Thyroid gland (tissue), 4 donors: ENCODE measurements around the gene SCN4A. TPM values are rescaled to one million over a fixed set of nuclear protein-coding genes. Genes with fewer than 3 reads are reported as not detected.
A peak's percentile ranks its signal among the peaks of the same experiment; 100 is the strongest.

Experiments used
- DNase-seq, 2 donors: peaks; one replicate each; pipeline ENCODE4 v3.0.0-alpha.2; 2019
- H3K27ac ChIP-seq, 3 donors: fragments of 200-600 bp; sonication (generic); 1 replicate in 2 of 3; 2 replicates in 1 of 3; pipeline ENCODE4 v1.5.1; 2016 to 2019; ENCODE audit warnings: mild to moderate bottlenecking in 1 of 3, moderate library complexity in 1 of 3
- H3K27me3 ChIP-seq: fragments of 200-600 bp; sonication (generic); one replicate; pipeline ENCODE4 v1.5.1; 2019
- H3K36me3 ChIP-seq, 2 donors: fragments of 200-600 bp; sonication (generic); one replicate each; pipeline ENCODE4 v1.5.1; 2016 to 2019
- H3K4me1 ChIP-seq, 2 donors: fragments of 200-600 bp; sonication (generic); one replicate each; pipeline ENCODE4 v1.5.1; 2017 to 2019
- H3K4me3 ChIP-seq, 3 donors: fragments of 200-600 bp; sonication (generic); replicated peaks in 1 of 3; 1 replicate in 2 of 3; 2 replicates in 1 of 3; pipeline ENCODE4 v1.5.1; 2016; ENCODE audit warnings: mild to moderate bottlenecking in 1 of 3
- H3K9me3 ChIP-seq: fragments of 200-600 bp; sonication (generic); one replicate; pipeline ENCODE4 v1.5.1; 2017
- POLR2A ChIP-seq, 2 donors: fragments of 450-650 bp; IDR thresholded peaks; one replicate each; pipeline ENCODE4 v1.6.1; 2017; ENCODE audit warnings: antibody characterized with exemption in 2 of 2, mild to moderate bottlenecking in 2 of 2, moderate library complexity in 1 of 2
- WGBS, 2 donors: methylation state at CpG; one replicate each; pipeline ENCODE4 v1.1.5; 2017; 5-methylcytosine and 5-hydroxymethylcytosine counted together
- intact Hi-C: fragments of 100-400 bp; cut with DNase I; formaldehyde crosslinking; loops from one replicate; pipeline ENCODE4 v1.15.1; 2023
- total RNA-seq, 4 donors: library from RNA; depleted of rRNA; stranded (reverse); fragments of >200 nt; gene quantifications; one replicate each; pipeline ENCODE4 v1.2.3, GENCODE V29; 2016
- TF ChIP-seq, protein P1 (sequence below), 6 experiments: fragments of 200-600 bp in 3 of 6; fragments of 450-650 bp in 3 of 6; sonication (generic) in 3 of 6; IDR thresholded peaks; one replicate each; pipeline ENCODE4 v1.5.1; 2016 to 2019; ENCODE audit warnings: antibody characterized with exemption in 6 of 6, mild to moderate bottlenecking in 2 of 6, inconsistent platforms in 1 of 6, moderate library complexity in 1 of 6

Gene SCN4A
- total RNA-seq, 4 donors from 2014 or later, result 2.4 to 7.1 (median 4.0) TPM

DNA sequence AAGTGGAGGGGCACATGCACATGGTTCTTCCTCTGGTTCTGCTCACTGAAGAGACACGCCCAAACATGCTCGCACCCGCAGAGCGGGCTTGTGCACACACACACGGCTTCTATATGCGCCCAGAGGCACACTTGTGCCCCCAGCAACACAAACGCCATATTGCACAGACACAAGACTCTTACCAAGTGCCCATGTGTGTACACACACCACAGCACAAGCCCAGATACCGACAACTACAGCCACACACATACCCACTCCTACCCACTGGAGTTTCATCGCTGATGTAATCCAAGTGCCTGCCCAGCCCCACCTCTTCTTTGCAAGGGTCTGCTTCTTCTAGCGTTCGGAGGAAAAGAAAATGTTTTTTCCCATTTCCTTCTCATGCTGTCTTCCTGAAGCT lies 18.9 kb upstream of the SCN4A start:
- Histone ChIP-seq H3K4me1 (peaks cover 49 to 51% of the 10 kb centered on the region in 2 donors), H3K4me3 (no peak overlapping the region), H3K9me3 (no peaks in the 10 kb centered on the region), H3K27ac (no peak overlapping the region), H3K27me3 (no peaks in the 10 kb centered on the region), H3K36me3 (no peaks in the 10 kb centered on the region)
- TF ChIP-seq, protein P1, sequence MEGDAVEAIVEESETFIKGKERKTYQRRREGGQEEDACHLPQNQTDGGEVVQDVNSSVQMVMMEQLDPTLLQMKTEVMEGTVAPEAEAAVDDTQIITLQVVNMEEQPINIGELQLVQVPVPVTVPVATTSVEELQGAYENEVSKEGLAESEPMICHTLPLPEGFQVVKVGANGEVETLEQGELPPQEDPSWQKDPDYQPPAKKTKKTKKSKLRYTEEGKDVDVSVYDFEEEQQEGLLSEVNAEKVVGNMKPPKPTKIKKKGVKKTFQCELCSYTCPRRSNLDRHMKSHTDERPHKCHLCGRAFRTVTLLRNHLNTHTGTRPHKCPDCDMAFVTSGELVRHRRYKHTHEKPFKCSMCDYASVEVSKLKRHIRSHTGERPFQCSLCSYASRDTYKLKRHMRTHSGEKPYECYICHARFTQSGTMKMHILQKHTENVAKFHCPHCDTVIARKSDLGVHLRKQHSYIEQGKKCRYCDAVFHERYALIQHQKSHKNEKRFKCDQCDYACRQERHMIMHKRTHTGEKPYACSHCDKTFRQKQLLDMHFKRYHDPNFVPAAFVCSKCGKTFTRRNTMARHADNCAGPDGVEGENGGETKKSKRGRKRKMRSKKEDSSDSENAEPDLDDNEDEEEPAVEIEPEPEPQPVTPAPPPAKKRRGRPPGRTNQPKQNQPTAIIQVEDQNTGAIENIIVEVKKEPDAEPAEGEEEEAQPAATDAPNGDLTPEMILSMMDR (IDR thresholded peaks at IDR 0.05), result no peak
- TF ChIP-seq POLR2A (IDR thresholded peaks at IDR 0.05), result no peak
- DNase-seq, result no peak
- intact Hi-C loops, result no loop called here
- 90 to 93% methylated on average over 11 of the region's 11 CpGs for WGBS, 2 donors

DNA sequence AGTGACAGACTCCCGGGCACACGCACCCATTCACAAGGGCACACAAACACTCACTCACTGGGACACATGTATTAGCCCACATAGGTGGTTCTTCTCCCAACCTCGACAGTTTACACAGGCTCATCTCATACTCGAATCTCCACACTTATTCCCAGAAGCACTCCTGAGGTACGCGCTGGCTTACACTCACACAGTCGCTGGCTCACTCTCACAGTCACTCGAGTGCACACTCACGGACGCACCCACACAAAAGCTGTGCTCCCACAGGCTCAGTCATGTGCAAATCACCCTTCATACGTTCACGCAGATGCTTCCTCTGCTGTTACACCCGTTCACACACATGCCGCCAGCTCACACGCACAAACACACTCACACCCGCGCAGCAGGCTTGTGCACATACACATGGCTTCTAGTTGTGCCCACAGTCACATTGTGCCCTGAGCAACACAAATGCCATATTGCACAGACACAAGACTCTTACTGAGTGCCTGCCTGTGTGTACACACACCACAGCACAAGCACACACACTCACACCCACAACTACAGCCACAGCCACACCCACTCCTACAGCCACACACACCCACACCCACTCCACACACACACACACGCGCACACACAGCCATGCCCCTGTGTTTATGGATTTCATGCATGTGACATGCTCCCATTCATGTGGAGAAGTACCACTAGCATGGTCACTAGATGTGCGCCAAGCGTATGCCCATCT lies 17.1 kb upstream of the SCN4A start:
- intact Hi-C loops, result no loop called here
- H3K4me3 ChIP-seq, result no peak overlapping the region
- peak overlapping the region; percentile 94 to 96 (median 95) for H3K27ac ChIP-seq

DNA sequence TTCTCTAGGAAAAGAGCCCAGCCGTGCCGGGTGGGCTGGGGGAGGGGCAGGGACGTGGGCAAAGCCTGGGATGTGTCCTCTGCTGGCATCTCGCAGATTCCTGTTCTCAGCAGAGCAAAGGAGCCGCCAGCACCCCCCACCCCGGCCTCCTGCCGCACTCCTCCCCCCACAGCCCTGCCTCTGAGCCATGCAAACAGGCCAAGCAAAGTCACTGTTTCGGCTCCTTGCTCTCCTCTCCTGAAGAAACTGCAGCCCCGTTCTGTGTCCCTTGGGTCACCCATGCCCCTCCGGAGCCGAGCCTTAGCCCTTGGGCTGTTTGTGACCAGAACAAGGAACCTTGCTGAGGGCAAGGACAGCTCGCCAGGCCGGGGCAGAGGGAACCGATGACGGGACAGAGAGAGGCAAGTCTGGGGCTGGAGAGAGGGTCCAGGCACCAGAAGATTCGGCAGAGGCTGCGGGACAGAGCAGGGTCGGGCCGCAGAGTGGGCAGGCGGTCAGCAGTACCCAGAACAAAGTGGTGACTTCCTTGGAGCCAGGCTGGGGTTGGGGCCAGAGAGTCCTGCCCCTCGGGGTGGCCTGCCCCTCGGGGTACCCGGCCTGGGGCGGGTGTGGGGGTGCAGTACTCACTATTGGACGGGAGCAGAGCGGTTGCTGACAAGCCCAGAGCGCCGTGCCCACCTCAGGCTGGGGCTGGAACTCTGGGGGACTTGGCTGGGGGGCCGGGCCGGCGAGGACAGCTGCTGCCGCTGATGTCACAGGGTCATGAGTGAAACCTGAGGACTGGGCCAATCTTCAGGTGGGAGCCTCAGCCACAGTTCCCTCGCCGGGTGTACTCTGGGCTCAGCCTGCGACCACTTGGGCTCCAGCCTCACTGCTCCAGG lies 16.3 kb upstream of the SCN4A start:
- DNase-seq, result peak; percentile 91 to 93
- TF ChIP-seq, protein P1 (IDR thresholded peaks at IDR 0.05), result no peak
- TF ChIP-seq POLR2A (IDR thresholded peaks at IDR 0.05), result no peak
- Histone ChIP-seq H3K27ac (peak overlapping the region; percentile 94 to 96 (median 95)), H3K36me3 (no peaks in the 10 kb centered on the region), H3K9me3 (no peaks in the 10 kb centered on the region), H3K4me1 (peaks cover 53 to 72% of the 10 kb centered on the region in 2 donors), H3K27me3 (no peaks in the 10 kb centered on the region), H3K4me3 (no peak overlapping the region)
- 32 to 38% methylated on average over 27 to 28 of the region's 35 CpGs for WGBS, 2 donors
- intact Hi-C loops, result no loop called here

More for the DNA sequence above, 17.1 kb upstream of the SCN4A start:
- Histone ChIP-seq H3K27me3 (no peaks in the 10 kb centered on the region), H3K36me3 (no peaks in the 10 kb centered on the region), H3K4me1 (peaks cover 56 to 70% of the 10 kb centered on the region in 2 donors), H3K9me3 (no peaks in the 10 kb centered on the region)
- TF ChIP-seq POLR2A (IDR thresholded peaks at IDR 0.05), result no peak
- TF ChIP-seq, protein P1 (IDR thresholded peaks at IDR 0.05), result no peak
- WGBS, 2 donors, result 60 to 67% methylated on average over 20 to 21 of the region's 21 CpGs
- DNase-seq, result peak; percentile 54 to 55

DNA sequence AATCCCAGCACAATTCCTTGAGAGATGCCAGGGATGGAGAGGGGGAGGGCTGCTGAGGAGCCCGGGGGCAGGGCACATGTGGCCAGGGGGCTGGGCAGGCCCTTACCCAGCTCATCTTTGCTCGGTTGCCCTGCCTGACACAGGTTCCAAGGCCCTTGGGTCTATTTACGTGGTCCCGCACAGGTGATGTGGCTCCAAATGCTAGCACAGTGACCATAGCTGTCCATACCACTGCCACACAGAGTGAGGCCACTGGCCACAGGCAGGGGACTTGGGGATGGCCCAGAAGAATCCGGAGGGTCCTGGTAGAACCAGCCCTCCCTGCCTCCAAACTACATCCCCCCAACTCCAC lies 15.4 kb upstream of the SCN4A start:
- no peaks in the 10 kb centered on the region for H3K27me3 ChIP-seq

More for the DNA sequence above, 15.4 kb upstream of the SCN4A start:
- no peak overlapping the region for H3K4me3 ChIP-seq
- peaks cover 57 to 77% of the 10 kb centered on the region in 2 donors for H3K4me1 ChIP-seq
- no peaks in the 10 kb centered on the region for H3K9me3 ChIP-seq
- intact Hi-C loops, result no loop called here
- 71 to 80% methylated on average over 1 of the region's 5 CpGs for WGBS, 2 donors
- H3K27ac ChIP-seq, result peak overlapping the region; percentile 94 to 96 (median 95)
- TF ChIP-seq POLR2A (IDR thresholded peaks at IDR 0.05), result no peak
- TF ChIP-seq, protein P1 (IDR thresholded peaks at IDR 0.05), result no peak
- no peaks in the 10 kb centered on the region for H3K36me3 ChIP-seq
- DNase-seq, result no peak
